NOMO-1 treated with DMSO at 0.1 percent for 48 hours (cell line): Measurements from ENCODE around the gene PMF1.
"Not testable (repeated sequence)": the region's sequence is repeated elsewhere in the genome, so short reads cannot be mapped to it uniquely, and the experiment has no call there.

Source experiments
- DNase-seq: peaks from one replicate; lab custom pipeline; 2025; ENCODE audit not compliant: unreplicated experiment; lab: John Stamatoyannopoulos, UW

The PMF1 gene

GRCh38 chr1:156212833-156213643 is at the start of gene PMF1:
TSS of gene PMF1 (plus strand) at chr1:156213007. CDS start at chr1:156213016, 9 bp downstream.
- DNase-seq = peak; percentile 92

DNA sequence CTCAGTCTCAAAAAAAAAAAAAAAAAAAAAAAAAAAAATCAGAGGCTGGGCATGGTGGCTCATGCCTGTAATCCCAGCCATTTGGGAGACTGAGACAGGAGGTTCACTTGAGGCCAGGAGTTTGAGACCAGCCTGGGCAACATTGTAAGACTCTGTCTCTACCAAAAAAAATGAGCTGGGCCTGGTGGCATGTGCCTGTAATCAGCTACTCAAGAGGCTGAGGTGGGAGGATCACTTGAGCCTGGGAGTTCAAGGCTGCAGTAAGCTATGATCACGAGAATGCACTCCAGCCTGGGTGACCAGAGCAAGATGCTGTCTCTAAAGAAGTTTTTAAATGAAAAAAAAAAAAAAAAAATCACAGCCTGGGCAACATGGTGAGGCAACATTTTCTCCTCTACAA is 49.1 kb upstream of the PMF1 start:
- no peak for DNase-seq

DNA sequence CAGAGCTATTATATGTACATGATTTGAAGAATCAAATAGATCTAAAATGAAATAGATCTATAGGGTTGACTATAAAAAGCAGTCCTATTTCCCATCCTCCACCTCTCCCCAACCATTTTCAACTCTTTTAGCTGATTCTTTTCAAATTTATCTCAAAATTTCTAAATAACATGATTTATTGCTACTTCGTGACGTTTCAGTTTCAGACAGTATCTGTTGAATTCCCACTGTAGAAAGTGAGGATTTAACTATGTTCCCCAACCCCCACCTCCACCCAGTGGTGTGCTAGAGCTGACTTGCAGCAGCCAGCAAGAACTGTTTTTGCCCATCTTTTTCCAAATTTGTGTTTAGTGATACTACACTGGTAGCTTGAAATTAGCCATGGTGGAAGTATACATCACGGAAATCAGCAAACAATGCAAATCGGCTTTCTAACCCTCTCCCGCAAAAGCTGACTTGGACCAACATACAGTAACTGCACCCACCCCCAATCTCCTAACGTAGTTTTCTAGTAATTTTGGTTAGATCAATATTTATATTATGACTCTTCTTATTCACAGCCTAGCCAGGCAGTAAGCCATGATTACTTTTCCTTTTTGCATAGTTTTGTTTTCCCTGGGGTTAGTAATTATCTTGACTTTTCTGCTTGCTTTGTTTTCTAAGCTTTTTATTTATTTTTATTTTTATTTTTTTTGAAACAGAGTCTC is 48.5 kb upstream of the PMF1 start:
- no peak for DNase-seq

DNA sequence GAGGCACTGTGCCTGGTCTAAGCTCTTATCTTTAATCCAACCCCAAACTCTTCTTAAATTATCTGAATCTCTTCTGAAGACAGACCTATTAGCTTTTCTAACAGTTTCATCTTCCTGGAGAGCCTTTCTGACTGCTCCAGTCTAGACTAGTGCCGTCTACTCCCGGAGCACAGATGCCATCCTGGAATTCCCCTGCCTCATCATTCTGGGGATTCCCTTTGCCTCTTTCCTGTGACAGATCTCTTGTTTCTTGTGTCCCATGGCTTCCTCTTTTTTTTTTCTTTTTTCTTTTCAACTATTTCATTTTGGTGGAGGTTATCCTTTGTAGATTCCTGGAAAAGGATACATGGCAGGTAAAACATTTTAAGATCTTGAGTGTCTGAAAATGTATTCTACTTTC is 47.7 kb upstream of the PMF1 start:
- no peak for DNase-seq

GRCh38 chr1:156167536-156167935 is 45.3 kb upstream of the PMF1 start:
- no peak for DNase-seq

DNA sequence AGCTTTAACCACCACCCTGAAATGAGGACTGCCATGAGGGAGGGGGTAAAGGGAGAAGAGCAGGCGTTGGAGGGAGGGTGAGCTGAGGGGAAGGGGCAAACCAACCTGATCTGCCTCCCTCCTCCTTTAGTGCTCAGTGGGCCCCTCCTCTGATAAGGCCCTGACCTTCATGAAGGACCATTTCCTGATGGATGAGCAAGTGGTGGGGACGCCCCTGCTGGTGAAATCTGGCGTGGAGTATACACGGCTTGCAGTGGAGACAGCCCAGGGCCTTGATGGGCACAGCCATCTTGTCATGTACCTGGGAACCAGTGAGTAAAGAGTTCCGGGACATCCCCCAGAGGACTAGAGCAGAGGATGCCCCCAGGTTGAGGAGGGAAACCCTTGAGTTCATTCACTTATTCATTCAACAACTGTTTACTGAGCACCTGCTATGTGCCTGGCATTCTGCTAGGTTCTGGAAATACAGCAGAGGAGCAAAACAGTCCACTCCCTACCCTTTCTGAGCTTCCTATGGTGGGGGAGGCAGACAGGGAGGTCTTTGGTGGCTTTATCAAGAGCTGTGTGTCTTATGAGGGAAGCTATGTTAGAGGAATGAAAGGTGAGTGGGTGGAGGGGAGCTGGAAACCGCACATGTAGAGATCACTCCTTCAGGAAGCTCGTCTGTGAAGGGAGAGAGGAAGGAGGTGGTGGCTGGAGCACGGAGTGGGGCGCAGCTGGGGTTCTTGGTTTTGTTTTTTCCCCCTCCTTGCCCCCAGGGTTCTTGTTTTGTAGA is 39.9 kb upstream of the PMF1 start:
- DNase-seq = no peak

DNA sequence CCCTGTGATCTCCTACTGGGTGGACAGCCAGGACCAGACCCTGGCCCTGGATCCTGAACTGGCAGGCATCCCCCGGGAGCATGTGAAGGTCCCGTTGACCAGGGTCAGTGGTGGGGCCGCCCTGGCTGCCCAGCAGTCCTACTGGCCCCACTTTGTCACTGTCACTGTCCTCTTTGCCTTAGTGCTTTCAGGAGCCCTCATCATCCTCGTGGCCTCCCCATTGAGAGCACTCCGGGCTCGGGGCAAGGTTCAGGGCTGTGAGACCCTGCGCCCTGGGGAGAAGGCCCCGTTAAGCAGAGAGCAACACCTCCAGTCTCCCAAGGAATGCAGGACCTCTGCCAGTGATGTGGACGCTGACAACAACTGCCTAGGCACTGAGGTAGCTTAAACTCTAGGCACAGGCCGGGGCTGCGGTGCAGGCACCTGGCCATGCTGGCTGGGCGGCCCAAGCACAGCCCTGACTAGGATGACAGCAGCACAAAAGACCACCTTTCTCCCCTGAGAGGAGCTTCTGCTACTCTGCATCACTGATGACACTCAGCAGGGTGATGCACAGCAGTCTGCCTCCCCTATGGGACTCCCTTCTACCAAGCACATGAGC is 36.1 kb upstream of the PMF1 start:
- DNase-seq = no peak

GRCh38 chr1:156177919-156178654 is 34.7 kb upstream of the PMF1 start:
- DNase-seq = no peak

GRCh38 chr1:156180471-156180870 is 32.3 kb upstream of the PMF1 start:
- DNase-seq = no peak

DNA sequence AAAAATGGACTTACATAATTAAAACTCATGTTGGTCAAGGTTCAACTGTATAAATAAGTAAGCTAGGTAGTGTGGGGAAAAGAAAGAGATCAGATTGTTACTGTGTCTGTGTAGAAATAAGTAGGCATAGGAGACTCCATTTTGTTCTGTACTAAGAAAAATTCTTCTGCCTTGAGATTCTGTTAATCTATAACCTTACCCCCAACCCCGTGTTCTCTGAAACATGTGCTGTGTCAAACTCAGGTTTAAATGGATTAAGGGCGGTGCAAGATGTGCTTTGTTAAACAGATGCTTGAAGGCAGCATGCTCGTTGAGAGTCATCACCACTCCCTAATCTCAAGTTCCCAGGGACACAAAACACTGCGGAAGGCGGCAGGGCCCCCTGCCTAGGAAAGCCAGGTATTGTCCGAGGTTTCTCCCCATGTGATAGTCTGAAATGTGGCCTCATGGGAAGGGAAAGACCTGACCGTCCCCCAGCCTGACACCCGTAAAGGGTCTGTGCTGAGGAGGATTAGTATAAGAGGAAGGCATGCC is 31.3 kb upstream of the PMF1 start:
- not testable (repeated sequence) for DNase-seq

GRCh38 chr1:156182010-156182779 is 30.6 kb upstream of the PMF1 start:
- not testable (repeated sequence) for DNase-seq

DNA sequence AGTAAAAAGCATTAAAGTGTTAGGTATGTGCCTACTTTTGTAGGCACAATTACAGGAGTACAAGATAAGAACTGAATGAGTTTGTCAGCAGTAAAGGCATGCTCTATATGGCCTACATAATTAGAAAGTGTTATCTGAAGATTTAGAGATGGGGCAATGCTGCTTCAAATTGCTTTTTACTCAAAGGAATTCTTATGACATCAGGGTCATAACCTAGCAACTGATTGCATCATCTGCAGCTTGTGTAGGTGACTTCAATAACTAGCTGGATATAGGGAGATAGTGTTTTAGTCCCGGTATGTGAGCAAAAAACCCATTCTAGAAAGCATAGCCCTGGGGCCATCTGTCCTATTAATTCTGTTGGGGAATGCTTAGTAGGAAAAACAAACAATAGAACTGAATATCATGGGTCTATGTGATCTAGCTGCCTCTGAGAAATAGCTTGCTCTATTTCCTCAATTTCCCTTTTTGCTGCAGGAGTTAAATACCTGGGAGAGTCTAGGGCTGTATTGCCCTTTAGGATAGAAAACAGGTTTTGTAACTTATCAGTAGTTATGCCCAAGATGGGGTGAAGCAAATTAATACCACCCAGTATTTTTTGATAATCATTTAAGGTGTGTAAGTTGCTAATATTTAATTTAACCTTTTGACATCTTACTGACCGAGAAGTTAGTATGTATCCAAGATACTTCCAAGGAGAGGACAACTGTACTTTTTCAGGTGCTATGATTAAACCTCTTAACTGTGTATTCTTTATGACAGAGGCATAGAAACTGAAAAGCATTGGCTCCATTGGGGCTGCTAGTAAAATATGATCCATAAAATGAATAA is 26.2 kb upstream of the PMF1 start:
- DNase-seq = not testable (repeated sequence)

GRCh38 chr1:156190265-156190664 is 22.5 kb upstream of the PMF1 start:
- DNase-seq = not testable (repeated sequence)

- DNase-seq = no peak
Measured at GRCh38 chr1:156191292-156191964, 21.4 kb upstream of the PMF1 start.

DNA sequence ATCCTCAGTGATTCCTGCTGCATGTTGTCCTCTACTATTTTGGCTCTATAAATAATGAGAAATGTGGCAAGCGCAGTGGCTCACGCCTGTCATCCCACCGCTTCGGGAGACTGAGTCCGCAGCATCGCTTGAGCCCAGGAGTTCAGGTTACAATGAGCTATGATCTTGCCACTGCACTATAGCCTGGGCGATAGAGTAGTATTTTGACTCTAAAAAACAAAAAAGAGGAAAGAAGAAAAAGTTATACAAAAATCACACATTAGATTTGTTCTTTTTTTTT is 19.7 kb upstream of the PMF1 start:
- DNase-seq = no peak

DNA sequence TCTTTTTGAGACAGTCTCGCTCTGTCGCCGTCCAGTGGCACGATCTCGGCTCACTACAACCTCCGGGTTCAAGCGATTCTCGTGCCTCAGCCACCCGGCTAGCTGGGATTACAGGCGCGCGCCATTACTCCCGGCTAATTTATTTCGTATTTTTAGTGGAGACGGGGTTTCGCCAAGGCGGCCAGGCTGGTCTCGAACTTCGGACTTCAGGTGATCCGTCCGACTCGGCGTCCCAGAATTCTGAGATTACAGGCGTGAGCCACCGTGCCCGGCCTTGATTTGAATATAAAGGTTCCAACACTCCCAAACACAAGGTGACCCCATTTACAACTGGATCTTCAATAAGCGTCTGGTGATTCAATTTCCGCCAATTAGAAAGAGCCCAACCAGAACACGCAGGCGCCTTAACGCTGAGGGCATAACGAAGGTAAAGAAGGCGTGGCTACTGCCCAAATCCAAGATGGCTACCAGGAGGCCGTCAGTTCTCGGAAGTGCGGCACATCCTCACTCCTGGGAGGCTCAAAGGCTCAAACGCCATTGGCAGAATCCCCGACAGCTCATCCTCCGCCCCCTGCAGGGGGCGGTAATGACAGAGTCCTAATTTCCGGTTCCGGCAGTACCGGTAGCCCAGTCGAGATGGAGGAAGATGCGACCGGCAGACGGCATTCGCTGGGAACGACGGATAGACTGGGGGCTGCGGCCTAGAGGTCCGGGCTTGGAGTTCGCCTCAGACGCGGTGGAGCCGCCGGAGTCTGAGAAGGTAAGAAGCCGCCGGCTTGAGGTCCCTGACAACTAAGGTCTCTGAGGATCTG is 19.1 kb upstream of the PMF1 start, which contains the start of gene SLC25A44:
Gene SLC25A44 (plus strand): TSS at position 617 of the 812 bp plus-strand sequence. CDS start 5,744 bp downstream, outside the sequence.
- DNase-seq = peak; percentile 98

DNA sequence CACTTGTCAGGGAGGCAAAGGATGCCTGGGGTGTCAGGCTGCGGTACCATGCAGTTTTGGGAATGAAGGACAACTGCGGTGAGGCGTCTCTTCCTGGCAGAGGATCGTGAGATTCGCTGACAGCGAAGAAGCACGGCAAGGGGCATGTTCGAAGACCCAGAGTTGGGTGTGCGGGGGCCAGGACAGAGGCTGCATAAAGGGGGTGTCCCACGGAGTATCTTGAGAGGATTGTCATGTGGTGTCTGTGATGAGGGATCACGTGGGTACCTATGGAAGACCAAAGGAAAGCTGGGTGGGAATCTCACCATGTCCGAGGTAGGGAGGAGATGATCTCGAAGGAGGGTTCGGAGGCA is 18.5 kb upstream of the PMF1 start:
- DNase-seq = no peak
